H1 (cell line): ENCODE data around the gene OMP. TPM values are rescaled to one million over a fixed set of nuclear protein-coding genes. Genes with fewer than 3 reads are reported as not detected.

Experiments
- CTCF ChIA-PET: fragments of 300-600 bp; sonication (Branson Sonifier 250); formaldehyde crosslinking; loops from one replicate; lab custom pipeline; 2021; ENCODE audit not compliant: partially characterized antibody; lab: Charles Lee
- POLR2A ChIA-PET: fragments of 300-600 bp; sonication (Branson Sonifier 250); formaldehyde crosslinking; loops from one replicate; lab custom pipeline; 2021; ENCODE audit warnings: inconsistent platforms; ENCODE audit not compliant: partially characterized antibody; lab: Charles Lee
- DNase-seq, 2 experiments: peaks; one replicate each; pipeline versions ENCODE4 v3.0.0 to v3.0.0-alpha.2; 2010 to 2022; ENCODE audit warnings: low spot score in 2 of 2, low read depth in 1 of 2, mixed read lengths in 1 of 2
- FAIRE-seq: peaks from 2 replicates; lab custom pipeline; 2011; peaks lifted over from hg19 to GRCh38; lab: Jason Lieb, UNC
- H2AFZ ChIP-seq: 2 replicates; pipeline ENCODE4 v1.8.1; 2012; ENCODE audit warnings: low read length, inconsistent platforms
- H2AK5ac ChIP-seq: 2 replicates; pipeline ENCODE4 v1.6.1; 2013; ENCODE audit warnings: low read depth, low read length
- H2BK120ac ChIP-seq: replicated peaks from 2 replicates; pipeline ENCODE3; 2013; ENCODE audit warnings: low read depth, low read length, inconsistent platforms
- H2BK12ac ChIP-seq: 2 replicates; pipeline ENCODE4 v1.6.1; 2013; ENCODE audit warnings: low read depth, low read length
- H2BK15ac ChIP-seq: 2 replicates; pipeline ENCODE4 v1.6.1; 2013; ENCODE audit warnings: low read length
- H2BK20ac ChIP-seq: 2 replicates; pipeline ENCODE4 v1.6.1; 2013; ENCODE audit warnings: low read length
- H2BK5ac ChIP-seq: 2 replicates; pipeline ENCODE4 v1.6.1; 2013; ENCODE audit warnings: low read depth, low read length
- H3K14ac ChIP-seq: 2 replicates; pipeline ENCODE4 v1.6.1; 2013; ENCODE audit warnings: inconsistent platforms; ENCODE audit not compliant: insufficient read length
- H3K18ac ChIP-seq: 2 replicates; pipeline ENCODE4 v1.6.1; 2013; ENCODE audit warnings: low read length; ENCODE audit errors: extremely low read depth
- H3K23ac ChIP-seq: 2 replicates; pipeline ENCODE4 v1.6.1; 2013; ENCODE audit warnings: inconsistent platforms; ENCODE audit not compliant: insufficient read length
- H3K23me2 ChIP-seq: 2 replicates; pipeline ENCODE4 v1.6.1; 2013; ENCODE audit warnings: low read depth, low read length
- H3K27ac ChIP-seq: 2 replicates; pipeline ENCODE4 v1.6.1; 2011; ENCODE audit warnings: low read depth, low read length, inconsistent platforms
- H3K27me3 ChIP-seq, 4 experiments: replicated peaks in 1 of 4; 1 replicate in 1 of 4; 2 replicates in 3 of 4; pipeline versions ENCODE4 v1.6.1 to v1.8.1; 2011 to 2013; ENCODE audit warnings: low read length in 3 of 4, mild to moderate bottlenecking in 3 of 4, inconsistent platforms in 2 of 4, mixed read lengths in 2 of 4, moderate library complexity in 1 of 4; ENCODE audit not compliant: control insufficient read depth in 3 of 4, insufficient read depth in 3 of 4; ENCODE audit errors: extremely low read depth in 1 of 4
- H3K36me3 ChIP-seq, 4 experiments: 2 replicates each; pipeline versions ENCODE4 v1.6.1 to v1.8.1; 2011 to 2013; ENCODE audit warnings: mild to moderate bottlenecking in 4 of 4, low read length in 3 of 4, moderate library complexity in 2 of 4, control low read depth in 1 of 4, inconsistent platforms in 1 of 4; ENCODE audit not compliant: insufficient read depth in 4 of 4, control insufficient read depth in 2 of 4
- H3K4ac ChIP-seq: replicated peaks from 2 replicates; pipeline ENCODE3; 2013; ENCODE audit warnings: low read length, low read depth, mixed read lengths, inconsistent platforms; ENCODE audit not compliant: insufficient read length
- H3K4me1 ChIP-seq, 4 experiments: replicated peaks in 1 of 4; 1 replicate in 1 of 4; 2 replicates in 3 of 4; pipeline versions ENCODE4 v1.6.1 to v1.8.1; 2011 to 2013; ENCODE audit warnings: low read length in 3 of 4, inconsistent platforms in 2 of 4, mixed read lengths in 1 of 4; ENCODE audit not compliant: insufficient read depth in 4 of 4, control insufficient read depth in 3 of 4
- H3K4me2 ChIP-seq, 2 experiments: 2 replicates each; pipeline versions ENCODE4 v1.6.1 to v1.8.1; 2011 to 2013; ENCODE audit warnings: low read depth in 2 of 2, low read length in 2 of 2, control low read depth in 1 of 2, inconsistent platforms in 1 of 2, mild to moderate bottlenecking in 1 of 2; ENCODE audit not compliant: insufficient read depth in 1 of 2
- H3K4me3 ChIP-seq, 4 experiments: fragments of 200-600, 300-600 bp in 1 of 4; sonication (generic), shearing (Covaris generic), sonication (Bioruptor Twin) in 1 of 4; 2 replicates each; pipeline versions ENCODE4 v1.5.1 to v1.8.1; 2011 to 2016; ENCODE audit warnings: low read length in 4 of 4, low read depth in 3 of 4, control low read depth in 2 of 4, inconsistent platforms in 2 of 4, mild to moderate bottlenecking in 2 of 4, mixed read lengths in 1 of 4, moderate library complexity in 1 of 4; ENCODE audit not compliant: insufficient read depth in 2 of 4; ENCODE audit errors: extremely low read depth in 1 of 4
- H3K56ac ChIP-seq: replicated peaks from 2 replicates; pipeline ENCODE3; 2013; ENCODE audit warnings: low read depth, mild to moderate bottlenecking, mixed read lengths, low read length, inconsistent platforms; ENCODE audit not compliant: insufficient read length
- H3K79me1 ChIP-seq: 2 replicates; pipeline ENCODE4 v1.6.1; 2013; ENCODE audit warnings: low read depth, low read length, control low read depth
- H3K79me2 ChIP-seq, 2 experiments: 2 replicates each; pipeline versions ENCODE4 v1.6.1 to v1.8.1; 2012 to 2013; ENCODE audit warnings: low read length in 2 of 2, mild to moderate bottlenecking in 2 of 2, inconsistent platforms in 1 of 2; ENCODE audit not compliant: insufficient read depth in 2 of 2, control insufficient read depth in 1 of 2
- H3K9ac ChIP-seq, 4 experiments: replicated peaks in 1 of 4; 1 replicate in 1 of 4; 2 replicates in 3 of 4; pipeline versions ENCODE4 v1.6.1 to v1.8.1; 2011 to 2013; ENCODE audit warnings: low read depth in 3 of 4, low read length in 3 of 4, control low read depth in 2 of 4, mild to moderate bottlenecking in 2 of 4, moderate library complexity in 2 of 4, inconsistent platforms in 1 of 4; ENCODE audit errors: extremely low read depth in 1 of 4
- H3K9me3 ChIP-seq, 2 experiments: 2 replicates each; pipeline versions ENCODE4 v1.6.1 to v1.8.1; 2012 to 2013; ENCODE audit warnings: mild to moderate bottlenecking in 2 of 2, moderate library complexity in 2 of 2, control low read depth in 1 of 2, inconsistent platforms in 1 of 2, low read depth in 1 of 2, low read length in 1 of 2, mixed read lengths in 1 of 2; ENCODE audit not compliant: insufficient read depth in 2 of 2
- H4K20me1 ChIP-seq, 2 experiments: replicated peaks in 1 of 2; 2 replicates each; pipeline versions ENCODE3 to v1.8.1; 2011 to 2013; ENCODE audit warnings: inconsistent platforms in 2 of 2, low read length in 2 of 2, mild to moderate bottlenecking in 1 of 2; ENCODE audit not compliant: insufficient read depth in 2 of 2, control insufficient read depth in 1 of 2
- H4K5ac ChIP-seq: 2 replicates; pipeline ENCODE4 v1.6.1; 2013; ENCODE audit warnings: low read length, low read depth, mixed read lengths, inconsistent platforms; ENCODE audit not compliant: insufficient read length
- H4K8ac ChIP-seq: 2 replicates; pipeline ENCODE4 v1.8.0; 2013; ENCODE audit warnings: mild to moderate bottlenecking, moderate library complexity, low read length, inconsistent platforms; ENCODE audit not compliant: insufficient read depth; ENCODE audit errors: extremely low read depth
- H4K91ac ChIP-seq: replicated peaks from 2 replicates; pipeline ENCODE3; 2013; ENCODE audit warnings: low read length, mixed read lengths, inconsistent platforms; ENCODE audit not compliant: insufficient read length
- CBX8 ChIP-seq: fragments of 300-800, 300-1000 bp; sonication (generic); IDR thresholded peaks from 2 replicates; pipeline ENCODE4 v1.7.1; 2016; ENCODE audit warnings: low read depth, low read length, borderline replicate concordance
- CREB1 ChIP-seq: IDR thresholded peaks from 2 replicates; pipeline ENCODE4 v1.6.1; 2012; ENCODE audit warnings: inconsistent platforms
- E2F6 ChIP-seq: IDR thresholded peaks from 2 replicates; pipeline ENCODE4 v1.6.1; 2012; ENCODE audit warnings: inconsistent platforms
- GTF2F1 ChIP-seq: IDR thresholded peaks from 2 replicates; pipeline ENCODE4 v1.6.1; 2012; ENCODE audit warnings: low read depth, low read length, improper control_type of control experiment, borderline replicate concordance
- KDM4A ChIP-seq: IDR thresholded peaks from one replicate; pipeline ENCODE4 v1.7.1; 2012; ENCODE audit warnings: low read depth, mild to moderate bottlenecking, moderate library complexity, low read length, inconsistent platforms; ENCODE audit not compliant: severe bottlenecking
- RBBP5 ChIP-seq: IDR thresholded peaks from 2 replicates; pipeline ENCODE4 v1.7.1; 2012; ENCODE audit warnings: low read depth, mild to moderate bottlenecking, inconsistent platforms, low read length, moderate library complexity, borderline replicate concordance
- RXRA ChIP-seq: IDR thresholded peaks from 2 replicates; pipeline ENCODE4 v1.6.1; 2011; ENCODE audit warnings: low read depth, mild to moderate bottlenecking, low read length, moderate library complexity; ENCODE audit not compliant: insufficient read depth
- TAF7 ChIP-seq: optimal IDR thresholded peaks from 2 replicates; pipeline ENCODE3; 2011; ENCODE audit warnings: low read depth, mild to moderate bottlenecking, inconsistent platforms, low read length, moderate library complexity, borderline replicate concordance
- TCF12 ChIP-seq: IDR thresholded peaks from 2 replicates; pipeline ENCODE4 v1.6.1; 2011; ENCODE audit warnings: low read depth, mild to moderate bottlenecking, low read length
- TEAD4 ChIP-seq: IDR thresholded peaks from 2 replicates; pipeline ENCODE4 v1.6.1; 2012; ENCODE audit warnings: low read depth, low read length, inconsistent platforms, mixed read lengths
- WGBS, 2 experiments: shearing (Covaris generic) in 1 of 2; methylation state at CpG; one replicate each; pipeline versions ENCODE4 v1.1.6 to v1.1.7; 2013 to 2015; ENCODE audit warnings: low lambda C conversion rate in 2 of 2, mixed read lengths in 2 of 2, inconsistent platforms in 1 of 2, low coverage in 1 of 2, missing lambda C conversion rate in 1 of 2; ENCODE audit not compliant: insufficient replicate concordance in 2 of 2, insufficient coverage in 1 of 2, insufficient read length in 1 of 2; ENCODE audit errors: extremely low coverage in 1 of 2, missing lambda C conversion rate in 1 of 2; 5-methylcytosine and 5-hydroxymethylcytosine counted together
- polyA plus RNA-seq, 7 experiments: library from polyadenylated mRNA; depleted of rRNA in 3 of 7; stranded (reverse) in 5 of 7; unstranded in 2 of 7; fragments of >200 nt in 5 of 7; fragments of 200-250 nt in 2 of 7; gene quantifications; 1 replicate in 5 of 7; 2 replicates in 1 of 7; 4 replicates in 1 of 7; pipeline versions ENCODE4 v1.2.1 to v1.2.3, GENCODE V29; 2011 to 2013; ENCODE audit warnings: missing spikeins in 2 of 7, mixed read lengths in 2 of 7
- total RNA-seq: library from RNA; stranded (reverse); fragmentation: NEBNext Ultra II Directional; extraction: Animal tissue kit (Norgen Biotek cat#: 25700); gene quantifications from 2 replicates; pipeline ENCODE4 v1.2.1, GENCODE V29; 2021
- TF ChIP-seq, protein P1 (sequence below): IDR thresholded peaks from 2 replicates; pipeline ENCODE4 v1.6.1; 2012; ENCODE audit warnings: low read length, inconsistent platforms
- TF ChIP-seq, protein P2 (sequence below): IDR thresholded peaks from 2 replicates; pipeline ENCODE4 v1.6.1; 2012; ENCODE audit warnings: inconsistent platforms

Gene OMP
- total and polyA plus RNA-seq, 2 of the 8 experiments (the other 6 are each of a cell fraction or from before 2014, with no cell fraction given): not detected

GRCh38 chr11:77058900-77059299 lies 43.7 kb upstream of the OMP start:
- Histone ChIP-seq H3K23ac (no peak overlapping the region), H3K79me1 (no peaks in the 10 kb centered on the region), H3K9ac (no peak overlapping the region), H2AK5ac (no peak overlapping the region), H4K5ac (no peak overlapping the region), H2AFZ (no peak overlapping the region), H3K9me3 (no peaks in the 10 kb centered on the region), H3K4me2 (no peak overlapping the region), H2BK15ac (no peak overlapping the region), H2BK20ac (no peak overlapping the region), H3K79me2 (no peaks in the 10 kb centered on the region), H4K8ac (no peak overlapping the region), H3K36me3 (no peaks in the 10 kb centered on the region), H2BK12ac (no peak overlapping the region), H3K56ac (no peak overlapping the region), H3K27me3 (no peaks in the 10 kb centered on the region), H3K18ac (no peak overlapping the region), H3K4me3 (no peak overlapping the region), H3K4ac (no peak overlapping the region), H2BK5ac (no peak overlapping the region), H3K14ac (no peak overlapping the region), H3K23me2 (no peaks in the 10 kb centered on the region), H3K4me1 (no peaks in the 10 kb centered on the region), H4K20me1 (no peaks in the 10 kb centered on the region), H2BK120ac (no peak overlapping the region), H3K27ac (no peak overlapping the region), H4K91ac (no peak overlapping the region)
- 100% methylated on average over 2 of the region's 2 CpGs; no CpG with 5 or more reads in 1 of the 2 experiments for WGBS, 2 experiments
- ChIA-PET POLR2A (no interaction called here), CTCF (interaction anchor here (1.1 to 12.7 kb wide), 6 partner anchors 11 to 850 kb away, joined by 3 to 201 read pairs (median 8); no protein-coding TSS in a partner anchor)
- no peak for DNase-seq
- no peak for FAIRE-seq
- TF ChIP-seq, protein P1, sequence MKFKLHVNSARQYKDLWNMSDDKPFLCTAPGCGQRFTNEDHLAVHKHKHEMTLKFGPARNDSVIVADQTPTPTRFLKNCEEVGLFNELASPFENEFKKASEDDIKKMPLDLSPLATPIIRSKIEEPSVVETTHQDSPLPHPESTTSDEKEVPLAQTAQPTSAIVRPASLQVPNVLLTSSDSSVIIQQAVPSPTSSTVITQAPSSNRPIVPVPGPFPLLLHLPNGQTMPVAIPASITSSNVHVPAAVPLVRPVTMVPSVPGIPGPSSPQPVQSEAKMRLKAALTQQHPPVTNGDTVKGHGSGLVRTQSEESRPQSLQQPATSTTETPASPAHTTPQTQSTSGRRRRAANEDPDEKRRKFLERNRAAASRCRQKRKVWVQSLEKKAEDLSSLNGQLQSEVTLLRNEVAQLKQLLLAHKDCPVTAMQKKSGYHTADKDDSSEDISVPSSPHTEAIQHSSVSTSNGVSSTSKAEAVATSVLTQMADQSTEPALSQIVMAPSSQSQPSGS: no peak
- TF ChIP-seq E2F6: no peak
- no peak for TF ChIP-seq GTF2F1
- TF ChIP-seq TAF7: no peak
- no peak for TF ChIP-seq CBX8
- TF ChIP-seq CREB1: no peak
- no peak for TF ChIP-seq TCF12
- no peak for TF ChIP-seq TEAD4
- no peak for TF ChIP-seq RXRA
- TF ChIP-seq RBBP5: no peak
- TF ChIP-seq, protein P2, sequence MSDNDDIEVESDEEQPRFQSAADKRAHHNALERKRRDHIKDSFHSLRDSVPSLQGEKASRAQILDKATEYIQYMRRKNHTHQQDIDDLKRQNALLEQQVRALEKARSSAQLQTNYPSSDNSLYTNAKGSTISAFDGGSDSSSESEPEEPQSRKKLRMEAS: no peak
- TF ChIP-seq KDM4A: no peak
